ENCODE data around the gene BRD4.

DNA sequence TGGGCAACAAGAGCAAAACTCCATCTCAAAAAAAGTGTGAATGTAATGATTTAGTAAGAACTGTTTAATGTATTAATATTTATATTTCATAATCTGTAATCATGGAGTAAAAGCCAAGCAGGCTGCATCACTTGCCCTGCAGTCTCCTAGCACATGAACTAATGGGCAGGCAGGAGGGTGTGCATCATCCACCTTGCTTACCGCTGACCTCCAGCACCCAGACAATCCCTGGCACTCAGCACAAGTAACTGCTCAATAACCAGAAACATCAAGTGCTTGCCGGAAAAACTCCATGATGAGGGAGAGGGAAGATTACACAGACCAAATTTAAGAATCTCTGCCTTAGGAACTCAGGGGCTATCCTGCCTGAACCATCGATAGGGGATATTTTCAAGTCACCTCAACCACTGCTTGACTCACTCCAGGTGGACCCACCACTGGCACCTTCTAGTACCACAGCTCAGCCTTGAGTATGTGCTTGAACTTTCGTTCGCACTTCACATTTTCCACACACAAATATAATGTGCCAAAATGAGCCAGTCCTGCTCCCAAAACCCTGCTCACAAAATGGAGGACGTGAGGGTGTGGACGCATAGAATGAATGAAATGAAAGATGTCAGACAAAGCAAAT, 18.6 kb downstream of the BRD4 start:
- TF ChIP-seq, protein P1, sequence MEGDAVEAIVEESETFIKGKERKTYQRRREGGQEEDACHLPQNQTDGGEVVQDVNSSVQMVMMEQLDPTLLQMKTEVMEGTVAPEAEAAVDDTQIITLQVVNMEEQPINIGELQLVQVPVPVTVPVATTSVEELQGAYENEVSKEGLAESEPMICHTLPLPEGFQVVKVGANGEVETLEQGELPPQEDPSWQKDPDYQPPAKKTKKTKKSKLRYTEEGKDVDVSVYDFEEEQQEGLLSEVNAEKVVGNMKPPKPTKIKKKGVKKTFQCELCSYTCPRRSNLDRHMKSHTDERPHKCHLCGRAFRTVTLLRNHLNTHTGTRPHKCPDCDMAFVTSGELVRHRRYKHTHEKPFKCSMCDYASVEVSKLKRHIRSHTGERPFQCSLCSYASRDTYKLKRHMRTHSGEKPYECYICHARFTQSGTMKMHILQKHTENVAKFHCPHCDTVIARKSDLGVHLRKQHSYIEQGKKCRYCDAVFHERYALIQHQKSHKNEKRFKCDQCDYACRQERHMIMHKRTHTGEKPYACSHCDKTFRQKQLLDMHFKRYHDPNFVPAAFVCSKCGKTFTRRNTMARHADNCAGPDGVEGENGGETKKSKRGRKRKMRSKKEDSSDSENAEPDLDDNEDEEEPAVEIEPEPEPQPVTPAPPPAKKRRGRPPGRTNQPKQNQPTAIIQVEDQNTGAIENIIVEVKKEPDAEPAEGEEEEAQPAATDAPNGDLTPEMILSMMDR (IDR thresholded peaks at IDR 0.05; ENCODE audit: low read depth, low read length, poor library complexity, severe bottlenecking), result no peak
- TF ChIP-seq EZH2phosphoT487 (IDR thresholded peaks at IDR 0.05; ENCODE audit: borderline replicate concordance, low read length), result no peak

All from DOHH2 (cell line).